OCI-M1 (cell line): ENCODE data around the gene CCR6.
A peak's percentile ranks its signal among the peaks of the same experiment; 100 is the strongest.
"Not testable (repeated sequence)": the region's sequence is repeated elsewhere in the genome, so short reads cannot be mapped to it uniquely, and the experiment has no call there.

Experiments
- DNase-seq: peaks from one replicate; lab custom pipeline; 2025; lab: John Stamatoyannopoulos, UW

The CCR6 gene

GRCh38 chr6:167122827-167123657 lies at the start of gene CCR6:
CCR6 (plus strand) TSS chr6:167123096; CDS start chr6:167136135, 13,039 bp downstream.
- no peak for DNase-seq

GRCh38 chr6:167073679-167074274 lies 49.1 kb upstream of the CCR6 start:
- no peak for DNase-seq

- no peak for DNase-seq
Measured at GRCh38 chr6:167077241-167077932, 45.5 kb upstream of the CCR6 start.

GRCh38 chr6:167078745-167079144 lies 44.2 kb upstream of the CCR6 start:
- DNase-seq = no peak

- DNase-seq = no peak
Measured at GRCh38 chr6:167079853-167080297, 43.0 kb upstream of the CCR6 start.

- no peak for DNase-seq
Measured at GRCh38 chr6:167087857-167088354, 35.0 kb upstream of the CCR6 start.

- not testable (repeated sequence) for DNase-seq
Measured at GRCh38 chr6:167088741-167089140, 34.2 kb upstream of the CCR6 start.

GRCh38 chr6:167089243-167090142 lies 33.4 kb upstream of the CCR6 start:
- DNase-seq = no peak

- DNase-seq = no peak
Measured at GRCh38 chr6:167090171-167090570, 32.7 kb upstream of the CCR6 start.

GRCh38 chr6:167091026-167091804 lies 31.7 kb upstream of the CCR6 start:
- DNase-seq = peak; percentile 6

GRCh38 chr6:167091805-167092107 lies 31.1 kb upstream of the CCR6 start:
- no peak for DNase-seq

- DNase-seq = no peak
Measured at GRCh38 chr6:167092672-167093339, 30.1 kb upstream of the CCR6 start.

- DNase-seq = no peak
Measured at GRCh38 chr6:167093406-167093921, 29.4 kb upstream of the CCR6 start.

GRCh38 chr6:167093922-167094432 lies 28.9 kb upstream of the CCR6 start:
- no peak for DNase-seq

- DNase-seq = no peak
Measured at GRCh38 chr6:167094436-167094819, 28.5 kb upstream of the CCR6 start.

- no peak for DNase-seq
Measured at GRCh38 chr6:167094820-167095637, 27.9 kb upstream of the CCR6 start.

GRCh38 chr6:167095888-167096287 lies 27.0 kb upstream of the CCR6 start:
- DNase-seq = no peak

- no peak for DNase-seq
Measured at GRCh38 chr6:167096991-167097390, 25.9 kb upstream of the CCR6 start.

GRCh38 chr6:167097770-167098169 lies 25.1 kb upstream of the CCR6 start:
- DNase-seq = no peak
